ENCODE data around the gene DNAH3. TPM values are rescaled to one million over a fixed set of nuclear protein-coding genes. Genes with fewer than 3 reads are reported as not detected.
A peak's percentile ranks its signal among the peaks of the same experiment; 100 is the strongest.

The DNAH3 gene
- total RNA-seq, 1 donor from 2014 or later, result not detected

DNA sequence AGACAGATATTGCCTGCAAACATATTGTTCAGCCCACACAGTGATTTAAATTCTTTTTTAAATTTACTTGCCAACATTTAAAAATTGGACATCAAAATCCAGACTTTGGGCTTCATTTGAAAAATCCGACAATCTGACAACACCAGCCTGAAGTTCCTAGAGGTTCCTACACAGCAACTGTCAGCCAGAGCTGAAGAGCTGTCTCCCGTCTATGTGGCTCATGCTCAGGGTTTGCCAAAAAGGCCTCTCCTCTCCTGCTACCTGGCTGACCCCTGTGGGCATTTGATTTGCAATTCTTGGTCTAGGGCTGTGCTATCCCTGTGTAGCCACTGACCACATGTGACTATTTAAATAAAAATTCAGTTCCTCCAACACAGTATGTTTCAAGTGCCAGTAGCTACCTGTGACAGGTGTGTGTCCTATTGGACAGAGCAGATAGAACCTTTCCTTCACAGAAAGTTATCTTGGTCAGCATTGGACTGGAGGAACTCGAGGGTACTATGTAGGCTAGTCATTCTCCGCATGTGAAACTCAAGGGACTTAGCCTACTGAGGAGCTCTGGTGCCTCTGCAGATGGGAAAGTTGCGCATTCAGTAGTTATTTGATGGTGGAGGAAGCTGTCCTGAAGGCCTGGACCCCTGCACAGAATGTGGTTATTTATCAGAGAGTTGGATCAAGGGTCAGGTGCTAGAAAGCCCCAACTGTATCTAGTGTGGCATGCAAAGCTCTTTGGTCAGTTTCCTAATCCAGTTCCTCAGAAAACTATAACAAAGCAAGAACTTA lies 247.3 kb downstream of the DNAH3 start:
- TF ChIP-seq, protein P1, sequence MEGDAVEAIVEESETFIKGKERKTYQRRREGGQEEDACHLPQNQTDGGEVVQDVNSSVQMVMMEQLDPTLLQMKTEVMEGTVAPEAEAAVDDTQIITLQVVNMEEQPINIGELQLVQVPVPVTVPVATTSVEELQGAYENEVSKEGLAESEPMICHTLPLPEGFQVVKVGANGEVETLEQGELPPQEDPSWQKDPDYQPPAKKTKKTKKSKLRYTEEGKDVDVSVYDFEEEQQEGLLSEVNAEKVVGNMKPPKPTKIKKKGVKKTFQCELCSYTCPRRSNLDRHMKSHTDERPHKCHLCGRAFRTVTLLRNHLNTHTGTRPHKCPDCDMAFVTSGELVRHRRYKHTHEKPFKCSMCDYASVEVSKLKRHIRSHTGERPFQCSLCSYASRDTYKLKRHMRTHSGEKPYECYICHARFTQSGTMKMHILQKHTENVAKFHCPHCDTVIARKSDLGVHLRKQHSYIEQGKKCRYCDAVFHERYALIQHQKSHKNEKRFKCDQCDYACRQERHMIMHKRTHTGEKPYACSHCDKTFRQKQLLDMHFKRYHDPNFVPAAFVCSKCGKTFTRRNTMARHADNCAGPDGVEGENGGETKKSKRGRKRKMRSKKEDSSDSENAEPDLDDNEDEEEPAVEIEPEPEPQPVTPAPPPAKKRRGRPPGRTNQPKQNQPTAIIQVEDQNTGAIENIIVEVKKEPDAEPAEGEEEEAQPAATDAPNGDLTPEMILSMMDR (IDR thresholded peaks at IDR 0.05), result no peak
- no peak for DNase-seq (ENCODE audit: extremely low spot score, unreplicated experiment)
- no peaks in the 10 kb centered on the region for H3K9me3 Mint-ChIP-seq (ENCODE audit: unreplicated experiment)
- H3K36me3 Mint-ChIP-seq (ENCODE audit: unreplicated experiment), result peaks cover 3% of the 10 kb centered on the region
- H3K27me3 Mint-ChIP-seq (ENCODE audit: unreplicated experiment), result no peaks in the 10 kb centered on the region
- peak overlapping the region; percentile 99 for H3K27ac Mint-ChIP-seq (ENCODE audit: unreplicated experiment)
- peak overlapping the region; percentile 24 for H3K4me3 Mint-ChIP-seq (ENCODE audit: unreplicated experiment)
- peaks cover 80% of the 10 kb centered on the region for H3K4me1 Mint-ChIP-seq (ENCODE audit: unreplicated experiment)

DNA sequence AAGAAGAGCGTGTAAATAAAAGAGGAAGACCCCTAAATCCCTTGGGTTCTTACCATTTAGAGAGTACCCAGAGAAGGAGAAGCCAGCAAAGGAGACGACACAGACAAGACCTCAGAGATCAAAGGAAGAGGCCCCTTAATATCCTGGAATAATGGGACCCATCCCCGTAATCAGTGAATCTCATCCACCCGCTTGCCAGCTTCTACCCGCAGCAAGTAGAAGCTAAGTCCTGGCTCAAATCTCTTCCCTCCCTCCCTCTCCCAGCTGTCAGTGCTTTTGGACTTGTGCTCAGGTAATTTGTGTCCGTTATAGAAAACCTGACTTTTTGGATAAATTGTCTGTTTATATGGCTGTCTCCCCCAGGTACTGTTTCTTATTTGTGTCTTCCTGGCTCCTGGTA lies 248.2 kb downstream of the DNAH3 start:
- H3K4me1 Mint-ChIP-seq (ENCODE audit: unreplicated experiment), result peaks cover 82% of the 10 kb centered on the region
- H3K9me3 Mint-ChIP-seq (ENCODE audit: unreplicated experiment), result no peaks in the 10 kb centered on the region
- DNase-seq (ENCODE audit: extremely low spot score, unreplicated experiment), result no peak
- peaks cover 3% of the 10 kb centered on the region for H3K36me3 Mint-ChIP-seq (ENCODE audit: unreplicated experiment)
- peak overlapping the region; percentile 87 for H3K4me3 Mint-ChIP-seq (ENCODE audit: unreplicated experiment)
- TF ChIP-seq, protein P1 (IDR thresholded peaks at IDR 0.05), result no peak
- H3K27me3 Mint-ChIP-seq (ENCODE audit: unreplicated experiment), result no peaks in the 10 kb centered on the region
- peak overlapping the region; percentile 99 for H3K27ac Mint-ChIP-seq (ENCODE audit: unreplicated experiment)

DNA sequence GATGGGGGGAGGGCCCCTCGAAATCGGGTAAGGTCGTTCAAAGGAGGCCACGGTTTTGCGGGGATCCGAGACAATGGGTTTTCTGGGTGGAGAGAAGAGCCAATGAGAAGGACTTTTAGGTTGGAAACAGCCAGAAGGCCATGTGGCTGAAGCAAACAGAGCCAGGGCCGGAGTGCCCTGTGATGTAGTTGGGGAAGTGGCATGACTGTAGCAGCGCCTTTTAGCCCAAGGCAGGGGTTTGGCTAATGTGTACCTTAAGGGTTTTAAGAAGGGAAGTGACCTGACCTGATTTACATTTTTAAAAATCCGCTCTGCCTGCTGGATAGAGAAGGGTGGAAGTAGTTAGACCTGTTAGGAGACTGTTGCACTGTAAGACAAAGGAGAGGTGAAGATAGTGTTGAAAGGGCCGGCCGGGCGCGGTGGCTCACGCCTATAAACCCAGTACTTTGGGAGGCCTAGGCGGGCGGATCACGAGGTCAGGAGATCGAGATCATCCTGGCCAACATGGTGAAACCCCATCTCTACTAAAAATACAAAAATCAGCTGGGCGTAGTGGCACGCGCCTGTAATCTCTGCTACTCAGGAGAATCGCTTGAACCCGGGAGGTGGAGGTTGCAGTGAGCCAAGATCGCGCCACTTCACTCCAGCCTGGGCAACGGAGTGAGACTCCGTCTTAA lies 249.1 kb downstream of the DNAH3 start:
- H3K4me1 Mint-ChIP-seq (ENCODE audit: unreplicated experiment), result peaks cover 78% of the 10 kb centered on the region
- no peaks in the 10 kb centered on the region for H3K9me3 Mint-ChIP-seq (ENCODE audit: unreplicated experiment)
- peak overlapping the region; percentile 87 for H3K4me3 Mint-ChIP-seq (ENCODE audit: unreplicated experiment)
- H3K36me3 Mint-ChIP-seq (ENCODE audit: unreplicated experiment), result peaks cover 8% of the 10 kb centered on the region
- TF ChIP-seq, protein P1 (IDR thresholded peaks at IDR 0.05), result no peak
- H3K27me3 Mint-ChIP-seq (ENCODE audit: unreplicated experiment), result no peaks in the 10 kb centered on the region
- peak overlapping the region; percentile 99 for H3K27ac Mint-ChIP-seq (ENCODE audit: unreplicated experiment)
- DNase-seq (ENCODE audit: extremely low spot score, unreplicated experiment), result no peak

DNA sequence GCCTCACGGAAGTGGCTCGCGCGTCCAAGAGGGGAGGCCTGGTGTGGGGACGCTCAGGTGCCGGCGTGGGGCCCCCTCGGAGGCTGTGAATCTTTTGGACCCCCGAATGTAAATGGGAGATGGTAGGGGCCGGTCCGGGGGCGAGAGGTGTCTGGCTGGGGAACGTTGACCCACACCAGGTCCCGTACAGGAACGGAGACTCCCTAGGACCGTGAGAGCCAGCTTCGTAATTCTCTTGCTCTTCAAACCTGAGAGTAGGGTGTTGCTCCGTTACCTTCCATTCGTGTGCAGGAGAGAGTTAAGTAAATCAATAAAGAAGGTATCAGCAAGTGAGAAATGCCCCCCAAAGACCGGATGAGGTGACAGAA lies 249.6 kb downstream of the DNAH3 start:
- no peaks in the 10 kb centered on the region for H3K9me3 Mint-ChIP-seq (ENCODE audit: unreplicated experiment)
- H3K36me3 Mint-ChIP-seq (ENCODE audit: unreplicated experiment), result peaks cover 8% of the 10 kb centered on the region
- TF ChIP-seq, protein P1 (IDR thresholded peaks at IDR 0.05), result no peak
- H3K4me1 Mint-ChIP-seq (ENCODE audit: unreplicated experiment), result peaks cover 72% of the 10 kb centered on the region
- H3K4me3 Mint-ChIP-seq (ENCODE audit: unreplicated experiment), result peak overlapping the region; percentile 87
- peak overlapping the region; percentile 99 for H3K27ac Mint-ChIP-seq (ENCODE audit: unreplicated experiment)
- DNase-seq (ENCODE audit: extremely low spot score, unreplicated experiment), result no peak
- H3K27me3 Mint-ChIP-seq (ENCODE audit: unreplicated experiment), result no peaks in the 10 kb centered on the region
